Bronchial epithelial cell (primary cell): ENCODE data around the gene SLC51A. TPM values are rescaled to one million over a fixed set of nuclear protein-coding genes. Genes with fewer than 3 reads are reported as not detected.
"Not testable (repeated sequence)": the region's sequence is repeated elsewhere in the genome, so short reads cannot be mapped to it uniquely, and the experiment has no call there.

Experiments used
- DNase-seq: peaks from one replicate; pipeline ENCODE4 v3.0.0-alpha.2; 2010; ENCODE audit warnings: low read depth
- FAIRE-seq: peaks from 2 replicates; lab custom pipeline; 2011; peaks lifted over from hg19 to GRCh38; lab: Jason Lieb, UNC
- H3K27me3 ChIP-seq: 2 replicates; pipeline ENCODE4 v1.5.1; 2011; ENCODE audit warnings: low read length; ENCODE audit not compliant: control insufficient read depth, insufficient read depth
- H3K36me3 ChIP-seq: 2 replicates; pipeline ENCODE4 v1.5.1; 2011; ENCODE audit warnings: low read length; ENCODE audit not compliant: control insufficient read depth, insufficient read depth
- H3K4me3 ChIP-seq: 2 replicates; pipeline ENCODE4 v1.5.1; 2011; ENCODE audit warnings: mild to moderate bottlenecking, low read depth, low read length, control low read depth
- total RNA-seq: library from RNA; depleted of rRNA; stranded (reverse); fragments of >200 nt; gene quantifications from 2 replicates; pipeline ENCODE4 v1.2.1, GENCODE V29; 2014
- TF ChIP-seq, protein P1 (sequence below): IDR thresholded peaks from 2 replicates; pipeline ENCODE4 v1.5.1; 2011; ENCODE audit warnings: mild to moderate bottlenecking, moderate library complexity, low read length, control low read depth, inconsistent platforms; ENCODE audit not compliant: insufficient read depth, severe bottlenecking

Gene SLC51A
- total RNA-seq, 1 donor from 2014 or later = not detected

GRCh38 chr3:196208942-196209695, 7.2 kb upstream of the SLC51A start:
- no peaks in the 10 kb centered on the region for H3K36me3 ChIP-seq
- DNase-seq = no peak
- H3K27me3 ChIP-seq = no peaks in the 10 kb centered on the region
- no peak overlapping the region for H3K4me3 ChIP-seq
- FAIRE-seq = no peak
- TF ChIP-seq, protein P1, sequence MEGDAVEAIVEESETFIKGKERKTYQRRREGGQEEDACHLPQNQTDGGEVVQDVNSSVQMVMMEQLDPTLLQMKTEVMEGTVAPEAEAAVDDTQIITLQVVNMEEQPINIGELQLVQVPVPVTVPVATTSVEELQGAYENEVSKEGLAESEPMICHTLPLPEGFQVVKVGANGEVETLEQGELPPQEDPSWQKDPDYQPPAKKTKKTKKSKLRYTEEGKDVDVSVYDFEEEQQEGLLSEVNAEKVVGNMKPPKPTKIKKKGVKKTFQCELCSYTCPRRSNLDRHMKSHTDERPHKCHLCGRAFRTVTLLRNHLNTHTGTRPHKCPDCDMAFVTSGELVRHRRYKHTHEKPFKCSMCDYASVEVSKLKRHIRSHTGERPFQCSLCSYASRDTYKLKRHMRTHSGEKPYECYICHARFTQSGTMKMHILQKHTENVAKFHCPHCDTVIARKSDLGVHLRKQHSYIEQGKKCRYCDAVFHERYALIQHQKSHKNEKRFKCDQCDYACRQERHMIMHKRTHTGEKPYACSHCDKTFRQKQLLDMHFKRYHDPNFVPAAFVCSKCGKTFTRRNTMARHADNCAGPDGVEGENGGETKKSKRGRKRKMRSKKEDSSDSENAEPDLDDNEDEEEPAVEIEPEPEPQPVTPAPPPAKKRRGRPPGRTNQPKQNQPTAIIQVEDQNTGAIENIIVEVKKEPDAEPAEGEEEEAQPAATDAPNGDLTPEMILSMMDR = no peak

GRCh38 chr3:196209944-196210672, 6.2 kb upstream of the SLC51A start:
- not testable (repeated sequence) for DNase-seq, H3K36me3 ChIP-seq, H3K4me3 ChIP-seq, H3K27me3 ChIP-seq, FAIRE-seq

- Histone ChIP-seq H3K27me3 (no peaks in the 10 kb centered on the region), H3K4me3 (no peak within 1 kb of the TSS), H3K36me3 (no peaks in the 10 kb centered on the region)
- DNase-seq = no peak
- TF ChIP-seq, protein P1 = no peak
- no peak for FAIRE-seq
These were observed 5.4 kb upstream of the SLC51A start, which contains the start of gene ZDHHC19 for GRCh38 chr3:196210673-196211556. TSS of gene ZDHHC19 (minus strand) at chr3:196211400. CDS start at chr3:196211315, 85 bp downstream.

GRCh38 chr3:196214783-196215441, 1.4 kb upstream of the SLC51A start:
- H3K4me3 ChIP-seq = no peak overlapping the region
- TF ChIP-seq, protein P1 = no peak
- H3K27me3 ChIP-seq = peaks cover 10% of the 10 kb centered on the region
- FAIRE-seq = no peak
- no peak for DNase-seq
- no peaks in the 10 kb centered on the region for H3K36me3 ChIP-seq

- Histone ChIP-seq H3K27me3 (peaks cover 10% of the 10 kb centered on the region), H3K36me3 (no peaks in the 10 kb centered on the region), H3K4me3 (no peak overlapping the region)
- no peak for DNase-seq
- peak; percentile 32 for FAIRE-seq
- TF ChIP-seq, protein P1 = no peak
These were observed 777 bp upstream of the SLC51A start for GRCh38 chr3:196215493-196216020.
